ENCODE measurements around the gene CERK. TPM values are rescaled to one million over a fixed set of nuclear protein-coding genes. Genes with fewer than 3 reads are reported as not detected.

The CERK gene
- total RNA-seq, 1 experiment from 2014 or later = 45.6 TPM

DNA sequence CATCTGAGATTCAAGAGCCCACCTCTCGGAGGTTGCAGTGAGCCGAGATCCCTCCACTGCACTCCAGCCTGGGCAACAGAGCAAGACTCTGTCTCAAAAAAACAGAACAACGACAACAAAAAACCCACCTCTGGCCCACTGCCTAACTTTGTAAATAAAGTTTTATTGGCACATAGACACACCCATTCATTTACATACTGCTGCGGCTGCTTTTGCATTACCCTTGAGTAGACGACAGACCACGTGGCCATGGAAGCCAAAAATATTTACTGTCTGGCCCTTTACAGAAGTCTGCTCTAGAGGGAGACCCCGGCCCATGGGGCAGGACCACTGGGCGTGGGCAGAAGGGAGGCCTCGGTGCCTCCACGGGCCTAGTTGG is 70.8 kb downstream of the CERK start:
- H3K36me3 Mint-ChIP-seq = peaks cover 3% of the 10 kb centered on the region; the same call in 1 of the 2 replicates
- no peak overlapping the region for H3K27ac Mint-ChIP-seq
- TF ChIP-seq, protein P1, sequence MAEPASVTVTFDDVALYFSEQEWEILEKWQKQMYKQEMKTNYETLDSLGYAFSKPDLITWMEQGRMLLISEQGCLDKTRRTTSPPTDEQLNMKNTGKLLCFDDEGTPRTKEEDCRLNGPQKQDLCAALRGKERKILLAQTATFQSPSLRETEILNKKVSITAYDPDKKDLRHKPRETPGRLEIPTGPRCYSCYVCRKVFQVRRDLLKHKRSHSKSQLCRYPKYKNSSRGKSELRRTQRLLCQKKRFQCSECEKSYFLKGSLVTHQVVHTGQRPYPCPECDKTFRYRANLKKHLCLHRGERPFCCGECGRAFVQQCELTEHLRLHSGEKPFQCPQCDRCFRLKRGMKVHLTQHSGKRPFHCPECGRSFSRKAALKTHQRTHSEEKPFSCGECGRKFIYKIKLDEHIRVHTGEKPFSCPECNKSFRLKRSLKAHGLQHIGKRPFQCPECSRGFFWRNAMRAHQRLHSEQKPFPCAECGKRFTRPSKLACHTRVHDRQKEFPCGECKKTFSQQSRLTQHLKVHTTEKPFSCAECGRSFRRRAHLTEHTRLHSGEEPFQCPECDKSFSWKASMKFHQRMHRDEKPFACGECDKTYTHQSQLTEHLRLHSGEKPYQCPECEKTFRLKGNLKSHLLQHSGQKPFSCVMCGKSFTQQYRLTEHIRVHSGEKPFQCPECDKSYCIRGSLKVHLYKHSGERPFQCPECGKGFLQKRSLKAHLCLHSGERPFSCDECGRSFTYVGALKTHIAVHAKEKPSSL (CRISPR knock-in tag; conservative IDR thresholded peaks at IDR 0.05) = no peak
- TF ChIP-seq NR1H2 (CRISPR knock-in tag; IDR thresholded peaks at IDR 0.05) (no peak), MXD4 (CRISPR knock-in tag; IDR thresholded peaks at IDR 0.05; ENCODE audit: borderline replicate concordance) (no peak), OVOL2 (CRISPR knock-in tag; IDR thresholded peaks at IDR 0.05; ENCODE audit: borderline replicate concordance) (no peak), TP53 (CRISPR knock-in tag; IDR thresholded peaks at IDR 0.05) (no peak), RORB (CRISPR knock-in tag; IDR thresholded peaks at IDR 0.05) (no peak)
- TF ChIP-seq, protein P2, sequence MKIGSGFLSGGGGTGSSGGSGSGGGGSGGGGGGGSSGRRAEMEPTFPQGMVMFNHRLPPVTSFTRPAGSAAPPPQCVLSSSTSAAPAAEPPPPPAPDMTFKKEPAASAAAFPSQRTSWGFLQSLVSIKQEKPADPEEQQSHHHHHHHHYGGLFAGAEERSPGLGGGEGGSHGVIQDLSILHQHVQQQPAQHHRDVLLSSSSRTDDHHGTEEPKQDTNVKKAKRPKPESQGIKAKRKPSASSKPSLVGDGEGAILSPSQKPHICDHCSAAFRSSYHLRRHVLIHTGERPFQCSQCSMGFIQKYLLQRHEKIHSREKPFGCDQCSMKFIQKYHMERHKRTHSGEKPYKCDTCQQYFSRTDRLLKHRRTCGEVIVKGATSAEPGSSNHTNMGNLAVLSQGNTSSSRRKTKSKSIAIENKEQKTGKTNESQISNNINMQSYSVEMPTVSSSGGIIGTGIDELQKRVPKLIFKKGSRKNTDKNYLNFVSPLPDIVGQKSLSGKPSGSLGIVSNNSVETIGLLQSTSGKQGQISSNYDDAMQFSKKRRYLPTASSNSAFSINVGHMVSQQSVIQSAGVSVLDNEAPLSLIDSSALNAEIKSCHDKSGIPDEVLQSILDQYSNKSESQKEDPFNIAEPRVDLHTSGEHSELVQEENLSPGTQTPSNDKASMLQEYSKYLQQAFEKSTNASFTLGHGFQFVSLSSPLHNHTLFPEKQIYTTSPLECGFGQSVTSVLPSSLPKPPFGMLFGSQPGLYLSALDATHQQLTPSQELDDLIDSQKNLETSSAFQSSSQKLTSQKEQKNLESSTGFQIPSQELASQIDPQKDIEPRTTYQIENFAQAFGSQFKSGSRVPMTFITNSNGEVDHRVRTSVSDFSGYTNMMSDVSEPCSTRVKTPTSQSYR (CRISPR knock-in tag; IDR thresholded peaks at IDR 0.05) = no peak
- TF ChIP-seq, protein P3, sequence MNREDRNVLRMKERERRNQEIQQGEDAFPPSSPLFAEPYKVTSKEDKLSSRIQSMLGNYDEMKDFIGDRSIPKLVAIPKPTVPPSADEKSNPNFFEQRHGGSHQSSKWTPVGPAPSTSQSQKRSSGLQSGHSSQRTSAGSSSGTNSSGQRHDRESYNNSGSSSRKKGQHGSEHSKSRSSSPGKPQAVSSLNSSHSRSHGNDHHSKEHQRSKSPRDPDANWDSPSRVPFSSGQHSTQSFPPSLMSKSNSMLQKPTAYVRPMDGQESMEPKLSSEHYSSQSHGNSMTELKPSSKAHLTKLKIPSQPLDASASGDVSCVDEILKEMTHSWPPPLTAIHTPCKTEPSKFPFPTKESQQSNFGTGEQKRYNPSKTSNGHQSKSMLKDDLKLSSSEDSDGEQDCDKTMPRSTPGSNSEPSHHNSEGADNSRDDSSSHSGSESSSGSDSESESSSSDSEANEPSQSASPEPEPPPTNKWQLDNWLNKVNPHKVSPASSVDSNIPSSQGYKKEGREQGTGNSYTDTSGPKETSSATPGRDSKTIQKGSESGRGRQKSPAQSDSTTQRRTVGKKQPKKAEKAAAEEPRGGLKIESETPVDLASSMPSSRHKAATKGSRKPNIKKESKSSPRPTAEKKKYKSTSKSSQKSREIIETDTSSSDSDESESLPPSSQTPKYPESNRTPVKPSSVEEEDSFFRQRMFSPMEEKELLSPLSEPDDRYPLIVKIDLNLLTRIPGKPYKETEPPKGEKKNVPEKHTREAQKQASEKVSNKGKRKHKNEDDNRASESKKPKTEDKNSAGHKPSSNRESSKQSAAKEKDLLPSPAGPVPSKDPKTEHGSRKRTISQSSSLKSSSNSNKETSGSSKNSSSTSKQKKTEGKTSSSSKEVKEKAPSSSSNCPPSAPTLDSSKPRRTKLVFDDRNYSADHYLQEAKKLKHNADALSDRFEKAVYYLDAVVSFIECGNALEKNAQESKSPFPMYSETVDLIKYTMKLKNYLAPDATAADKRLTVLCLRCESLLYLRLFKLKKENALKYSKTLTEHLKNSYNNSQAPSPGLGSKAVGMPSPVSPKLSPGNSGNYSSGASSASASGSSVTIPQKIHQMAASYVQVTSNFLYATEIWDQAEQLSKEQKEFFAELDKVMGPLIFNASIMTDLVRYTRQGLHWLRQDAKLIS (CRISPR knock-in tag; IDR thresholded peaks at IDR 0.05; ENCODE audit: borderline replicate concordance) = no peak
- TF ChIP-seq, protein P4, sequence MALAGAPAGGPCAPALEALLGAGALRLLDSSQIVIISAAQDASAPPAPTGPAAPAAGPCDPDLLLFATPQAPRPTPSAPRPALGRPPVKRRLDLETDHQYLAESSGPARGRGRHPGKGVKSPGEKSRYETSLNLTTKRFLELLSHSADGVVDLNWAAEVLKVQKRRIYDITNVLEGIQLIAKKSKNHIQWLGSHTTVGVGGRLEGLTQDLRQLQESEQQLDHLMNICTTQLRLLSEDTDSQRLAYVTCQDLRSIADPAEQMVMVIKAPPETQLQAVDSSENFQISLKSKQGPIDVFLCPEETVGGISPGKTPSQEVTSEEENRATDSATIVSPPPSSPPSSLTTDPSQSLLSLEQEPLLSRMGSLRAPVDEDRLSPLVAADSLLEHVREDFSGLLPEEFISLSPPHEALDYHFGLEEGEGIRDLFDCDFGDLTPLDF (CRISPR knock-in tag; IDR thresholded peaks at IDR 0.05) = no peak
- TF ChIP-seq, protein P5, sequence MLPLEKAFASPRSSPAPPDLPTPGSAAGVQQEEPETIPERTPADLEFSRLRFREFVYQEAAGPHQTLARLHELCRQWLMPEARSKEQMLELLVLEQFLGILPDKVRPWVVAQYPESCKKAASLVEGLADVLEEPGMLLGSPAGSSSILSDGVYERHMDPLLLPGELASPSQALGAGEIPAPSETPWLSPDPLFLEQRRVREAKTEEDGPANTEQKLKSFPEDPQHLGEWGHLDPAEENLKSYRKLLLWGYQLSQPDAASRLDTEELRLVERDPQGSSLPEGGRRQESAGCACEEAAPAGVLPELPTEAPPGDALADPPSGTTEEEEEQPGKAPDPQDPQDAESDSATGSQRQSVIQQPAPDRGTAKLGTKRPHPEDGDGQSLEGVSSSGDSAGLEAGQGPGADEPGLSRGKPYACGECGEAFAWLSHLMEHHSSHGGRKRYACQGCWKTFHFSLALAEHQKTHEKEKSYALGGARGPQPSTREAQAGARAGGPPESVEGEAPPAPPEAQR (CRISPR knock-in tag; IDR thresholded peaks at IDR 0.05) = no peak
- H3K4me3 Mint-ChIP-seq = no peak overlapping the region
- POLR2A ChIA-PET = no interaction called here
- no peaks in the 10 kb centered on the region for H3K27me3 Mint-ChIP-seq (ENCODE audit: low read depth)
- CTCF ChIA-PET = no interaction called here
- H3K9me3 Mint-ChIP-seq = no peaks in the 10 kb centered on the region
- DNase-seq (ENCODE audit: low spot score) (no peak), ATAC-seq (no peak)
- H3K4me1 Mint-ChIP-seq = no peaks in the 10 kb centered on the region

DNA sequence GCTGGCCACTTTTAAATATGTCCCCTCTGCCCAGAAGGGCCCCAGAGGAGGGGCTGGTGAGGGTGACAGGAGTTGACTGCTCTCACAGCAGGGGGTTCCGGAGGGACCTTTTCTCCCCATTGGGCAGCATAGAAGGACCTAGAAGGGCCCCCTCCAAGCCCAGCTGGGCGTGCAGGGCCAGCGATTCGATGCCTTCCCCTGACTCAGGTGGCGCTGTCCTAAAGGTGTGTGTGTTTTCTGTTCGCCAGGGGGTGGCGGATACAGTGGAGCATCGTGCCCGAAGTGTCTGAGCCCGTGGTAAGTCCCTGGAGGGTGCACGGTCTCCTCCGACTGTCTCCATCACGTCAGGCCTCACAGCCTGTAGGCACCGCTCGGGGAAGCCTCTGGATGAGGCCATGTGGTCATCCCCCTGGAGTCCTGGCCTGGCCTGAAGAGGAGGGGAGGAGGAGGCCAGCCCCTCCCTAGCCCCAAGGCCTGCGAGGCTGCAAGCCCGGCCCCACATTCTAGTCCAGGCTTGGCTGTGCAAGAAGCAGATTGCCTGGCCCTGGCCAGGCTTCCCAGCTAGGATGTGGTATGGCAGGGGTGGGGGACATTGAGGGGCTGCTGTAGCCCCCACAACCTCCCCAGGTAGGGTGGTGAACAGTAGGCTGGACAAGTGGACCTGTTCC is 71.3 kb downstream of the CERK start:
- Mint-ChIP-seq H3K27me3 (ENCODE audit: low read depth) (no peaks in the 10 kb centered on the region), H3K36me3 (peaks cover 3% of the 10 kb centered on the region; the same call in 1 of the 2 replicates)
- CTCF ChIA-PET = interaction anchor here (0.6 to 2.2 kb wide), 2 partner anchors 103 to 118 kb away, joined by 5 to 12 read pairs; no protein-coding TSS in a partner anchor
- TF ChIP-seq TEAD4 (CRISPR knock-in tag; IDR thresholded peaks at IDR 0.05) (no peak), ZNF396 (CRISPR knock-in tag; IDR thresholded peaks at IDR 0.05; ENCODE audit: borderline replicate concordance) (no peak), RELA (CRISPR knock-in tag; IDR thresholded peaks at IDR 0.05; ENCODE audit: borderline replicate concordance) (no peak), NFATC4 (CRISPR knock-in tag; IDR thresholded peaks at IDR 0.05) (no peak), NR2C2 (CRISPR knock-in tag; IDR thresholded peaks at IDR 0.05) (no peak), ZNF423 (CRISPR knock-in tag; IDR thresholded peaks at IDR 0.05) (no peak), EMX1 (CRISPR knock-in tag; IDR thresholded peaks at IDR 0.05) (no peak)
- TF ChIP-seq, protein P6, sequence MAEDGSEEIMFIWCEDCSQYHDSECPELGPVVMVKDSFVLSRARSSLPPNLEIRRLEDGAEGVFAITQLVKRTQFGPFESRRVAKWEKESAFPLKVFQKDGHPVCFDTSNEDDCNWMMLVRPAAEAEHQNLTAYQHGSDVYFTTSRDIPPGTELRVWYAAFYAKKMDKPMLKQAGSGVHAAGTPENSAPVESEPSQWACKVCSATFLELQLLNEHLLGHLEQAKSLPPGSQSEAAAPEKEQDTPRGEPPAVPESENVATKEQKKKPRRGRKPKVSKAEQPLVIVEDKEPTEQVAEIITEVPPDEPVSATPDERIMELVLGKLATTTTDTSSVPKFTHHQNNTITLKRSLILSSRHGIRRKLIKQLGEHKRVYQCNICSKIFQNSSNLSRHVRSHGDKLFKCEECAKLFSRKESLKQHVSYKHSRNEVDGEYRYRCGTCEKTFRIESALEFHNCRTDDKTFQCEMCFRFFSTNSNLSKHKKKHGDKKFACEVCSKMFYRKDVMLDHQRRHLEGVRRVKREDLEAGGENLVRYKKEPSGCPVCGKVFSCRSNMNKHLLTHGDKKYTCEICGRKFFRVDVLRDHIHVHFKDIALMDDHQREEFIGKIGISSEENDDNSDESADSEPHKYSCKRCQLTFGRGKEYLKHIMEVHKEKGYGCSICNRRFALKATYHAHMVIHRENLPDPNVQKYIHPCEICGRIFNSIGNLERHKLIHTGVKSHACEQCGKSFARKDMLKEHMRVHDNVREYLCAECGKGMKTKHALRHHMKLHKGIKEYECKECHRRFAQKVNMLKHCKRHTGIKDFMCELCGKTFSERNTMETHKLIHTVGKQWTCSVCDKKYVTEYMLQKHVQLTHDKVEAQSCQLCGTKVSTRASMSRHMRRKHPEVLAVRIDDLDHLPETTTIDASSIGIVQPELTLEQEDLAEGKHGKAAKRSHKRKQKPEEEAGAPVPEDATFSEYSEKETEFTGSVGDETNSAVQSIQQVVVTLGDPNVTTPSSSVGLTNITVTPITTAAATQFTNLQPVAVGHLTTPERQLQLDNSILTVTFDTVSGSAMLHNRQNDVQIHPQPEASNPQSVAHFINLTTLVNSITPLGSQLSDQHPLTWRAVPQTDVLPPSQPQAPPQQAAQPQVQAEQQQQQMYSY (CRISPR knock-in tag; IDR thresholded peaks at IDR 0.05) = no peak
- TF ChIP-seq, protein P7, sequence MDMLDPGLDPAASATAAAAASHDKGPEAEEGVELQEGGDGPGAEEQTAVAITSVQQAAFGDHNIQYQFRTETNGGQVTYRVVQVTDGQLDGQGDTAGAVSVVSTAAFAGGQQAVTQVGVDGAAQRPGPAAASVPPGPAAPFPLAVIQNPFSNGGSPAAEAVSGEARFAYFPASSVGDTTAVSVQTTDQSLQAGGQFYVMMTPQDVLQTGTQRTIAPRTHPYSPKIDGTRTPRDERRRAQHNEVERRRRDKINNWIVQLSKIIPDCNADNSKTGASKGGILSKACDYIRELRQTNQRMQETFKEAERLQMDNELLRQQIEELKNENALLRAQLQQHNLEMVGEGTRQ (CRISPR knock-in tag; IDR thresholded peaks at IDR 0.05) = no peak

More for the DNA sequence above, 71.3 kb downstream of the CERK start:
- POLR2A ChIA-PET = no interaction called here
- ATAC-seq (no peak), DNase-seq (ENCODE audit: low spot score) (no peak)
- Mint-ChIP-seq H3K4me3 (no peak overlapping the region), H3K9me3 (no peaks in the 10 kb centered on the region), H3K27ac (no peak overlapping the region), H3K4me1 (no peaks in the 10 kb centered on the region)

Data from WTC11 (cell line).